ENCODE results near the gene SPATA16. TPM values are rescaled to one million over a fixed set of nuclear protein-coding genes. Genes with fewer than 3 reads are reported as not detected.

The SPATA16 gene
- total and polyA plus RNA-seq, 2 of the 13 experiments (the other 11 are each of a cell fraction or from before 2014, with no cell fraction given): not detected

GRCh38 chr3:173109143-173109542 lies 31.9 kb downstream of the SPATA16 start (continued):
- TF ChIP-seq ZHX1 (CRISPR knock-in tag; IDR thresholded peaks at IDR 0.05; ENCODE audit: low read depth) (no peak), ATAD3A (CRISPR knock-in tag; IDR thresholded peaks at IDR 0.05) (no peak), MED13 (CRISPR knock-in tag; IDR thresholded peaks at IDR 0.05) (no peak)

GRCh38 chr3:173103469-173103868 lies 37.6 kb downstream of the SPATA16 start:
- no peak overlapping the region for H3K4me3 ChIP-seq (replicated peaks in 1 of 3; ENCODE audit: insufficient read depth in 1 of 3, low read depth in 2 of 3, low read length in 3 of 3)
- H3K9me3 ChIP-seq (ENCODE audit: low read length): no peaks in the 10 kb centered on the region
- no peaks in the 10 kb centered on the region for H3K79me2 ChIP-seq (ENCODE audit: insufficient read depth, low read length)
- H3K4me2 ChIP-seq (ENCODE audit: low read depth, low read length): no peak overlapping the region
- no peak overlapping the region for H3K9ac ChIP-seq (ENCODE audit: insufficient read depth, low read depth, low read length)
- no peaks in the 10 kb centered on the region for H3K4me1 ChIP-seq (ENCODE audit: insufficient read depth, low read length)
- H4K20me1 ChIP-seq (ENCODE audit: insufficient read depth, low read length): no peaks in the 10 kb centered on the region
- ATAC-seq (no peak), DNase-seq (ENCODE audit: low spot score) (no peak), FAIRE-seq (no peak)
- 0% methylated on average over 1 of the region's 1 CpG for WGBS (ENCODE audit: low lambda C conversion rate)
- no peak overlapping the region for H3K27ac ChIP-seq (ENCODE audit: extremely low read length, insufficient read depth, low read length)
- POLR2A ChIA-PET: no interaction called here
- no TSS peak for BruUV-seq (replicated peaks)
- H3K36me3 ChIP-seq (replicated peaks in 1 of 2; ENCODE audit: control insufficient read depth in 1 of 2, insufficient read depth in 2 of 2, low read length in 2 of 2): no peaks in the 10 kb centered on the region
- in situ Hi-C loops (cut with HindIII; ENCODE audit: extremely low pct_ligation_motif_present, low pct_unique_long_range_greater_than_20kb): no loop called here
- no peaks in the 10 kb centered on the region for H3K27me3 ChIP-seq (ENCODE audit: control insufficient read depth in 1 of 2, insufficient read depth in 2 of 2, low read length in 2 of 2)
- intact Hi-C loops (cut with micrococcal nuclease; ENCODE audit: unreplicated experiment): no loop called here
- CTCF ChIA-PET (ENCODE audit: low intra/inter-chr PET ratio, low total read pairs): no interaction called here
- H2AFZ ChIP-seq (ENCODE audit: low read length): no peak overlapping the region
- TF ChIP-seq ZNF746 (CRISPR knock-in tag; IDR thresholded peaks at IDR 0.05) (no peak), ZBTB10 (CRISPR knock-in tag; IDR thresholded peaks at IDR 0.05; ENCODE audit: borderline replicate concordance) (no peak), ARID4A (CRISPR knock-in tag; IDR thresholded peaks at IDR 0.05; ENCODE audit: borderline replicate concordance) (no peak), HOXA9 (CRISPR knock-in tag; IDR thresholded peaks at IDR 0.05; ENCODE audit: borderline replicate concordance) (no peak), E2F1 (CRISPR knock-in tag; IDR thresholded peaks at IDR 0.05) (no peak), MYC (CRISPR knock-in tag; IDR thresholded peaks at IDR 0.05; ENCODE audit: borderline replicate concordance) (no peak), DRAP1 (CRISPR knock-in tag; IDR thresholded peaks at IDR 0.05) (no peak), ZNF180 (CRISPR knock-in tag; IDR thresholded peaks at IDR 0.05; ENCODE audit: borderline replicate concordance, low read depth) (no peak), ZIK1 (CRISPR knock-in tag; IDR thresholded peaks at IDR 0.05; ENCODE audit: borderline replicate concordance, low read depth) (no peak)
